ENCODE results near the gene ZCCHC17.

GRCh38 chr1:31399976-31400375 lies 103.1 kb downstream of the ZCCHC17 start:
- no peak for TF ChIP-seq YY1 (IDR thresholded peaks at IDR 0.05; ENCODE audit: insufficient read depth, insufficient read length)
- no peak for TF ChIP-seq SUZ12 (IDR thresholded peaks at IDR 0.05; ENCODE audit: extremely low read depth, insufficient read depth, insufficient read length)
- no peak for TF ChIP-seq ZNF274 (IDR thresholded peaks at IDR 0.05; ENCODE audit: low read depth, low read length)

All from NT2/D1 (cell line).